ENCODE measurements around the gene EPRS1. TPM values are rescaled to one million over a fixed set of nuclear protein-coding genes. Genes with fewer than 3 reads are reported as not detected.

Gene EPRS1
- total RNA-seq, 1 experiment from 2014 or later: 143 TPM

DNA sequence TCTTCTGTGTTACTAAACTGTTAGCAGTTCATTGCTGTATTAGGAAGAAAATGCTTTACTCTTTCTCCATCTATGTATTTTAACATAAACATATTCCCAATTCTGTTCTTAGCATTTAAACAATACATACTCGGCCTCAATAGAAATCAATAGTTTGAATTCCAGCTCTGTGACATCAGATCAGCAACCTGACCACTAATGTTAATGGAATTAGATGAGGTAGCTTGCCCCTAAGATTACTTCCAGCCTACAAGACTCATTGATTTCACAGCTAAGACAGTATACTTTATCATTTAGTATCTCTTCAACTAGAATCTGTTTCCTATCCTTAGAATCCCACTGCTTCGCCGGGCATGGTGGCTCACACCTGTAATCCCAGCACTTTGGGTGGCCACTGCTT lies 38.9 kb downstream of the EPRS1 start:
- H3K4me1 ChIP-seq (ENCODE audit: control insufficient read depth, insufficient read depth, low read length): no peaks in the 10 kb centered on the region
- no peaks in the 10 kb centered on the region for H3K27me3 ChIP-seq (ENCODE audit: control insufficient read depth, insufficient read depth, low read length)
- no TSS peak for BruUV-seq (replicated peaks)
- intact Hi-C loops (cut with micrococcal nuclease; ENCODE audit: unreplicated experiment) (no loop called here), in situ Hi-C loops (cut with HindIII; ENCODE audit: low pct_unique_long_range_greater_than_20kb, low sequenced_read_pairs) (no loop called here)
- H3K36me3 ChIP-seq (ENCODE audit: control insufficient read depth, insufficient read depth, low read length): peaks cover 67% of the 10 kb centered on the region
- H3K9me3 ChIP-seq (ENCODE audit: control insufficient read depth, insufficient read depth, low read depth, low read length): no peaks in the 10 kb centered on the region
- CTCF ChIA-PET: no interaction called here
- ATAC-seq (no peak), DNase-seq (ENCODE audit: low read depth, low spot score) (no peak)
- H3K27ac ChIP-seq (ENCODE audit: low read length): no peak overlapping the region
- POLR2A ChIA-PET: no interaction called here
- H3K4me3 ChIP-seq (ENCODE audit: low read depth in 2 of 2, low read length in 2 of 2): no peak overlapping the region
- TF ChIP-seq, protein P1, sequence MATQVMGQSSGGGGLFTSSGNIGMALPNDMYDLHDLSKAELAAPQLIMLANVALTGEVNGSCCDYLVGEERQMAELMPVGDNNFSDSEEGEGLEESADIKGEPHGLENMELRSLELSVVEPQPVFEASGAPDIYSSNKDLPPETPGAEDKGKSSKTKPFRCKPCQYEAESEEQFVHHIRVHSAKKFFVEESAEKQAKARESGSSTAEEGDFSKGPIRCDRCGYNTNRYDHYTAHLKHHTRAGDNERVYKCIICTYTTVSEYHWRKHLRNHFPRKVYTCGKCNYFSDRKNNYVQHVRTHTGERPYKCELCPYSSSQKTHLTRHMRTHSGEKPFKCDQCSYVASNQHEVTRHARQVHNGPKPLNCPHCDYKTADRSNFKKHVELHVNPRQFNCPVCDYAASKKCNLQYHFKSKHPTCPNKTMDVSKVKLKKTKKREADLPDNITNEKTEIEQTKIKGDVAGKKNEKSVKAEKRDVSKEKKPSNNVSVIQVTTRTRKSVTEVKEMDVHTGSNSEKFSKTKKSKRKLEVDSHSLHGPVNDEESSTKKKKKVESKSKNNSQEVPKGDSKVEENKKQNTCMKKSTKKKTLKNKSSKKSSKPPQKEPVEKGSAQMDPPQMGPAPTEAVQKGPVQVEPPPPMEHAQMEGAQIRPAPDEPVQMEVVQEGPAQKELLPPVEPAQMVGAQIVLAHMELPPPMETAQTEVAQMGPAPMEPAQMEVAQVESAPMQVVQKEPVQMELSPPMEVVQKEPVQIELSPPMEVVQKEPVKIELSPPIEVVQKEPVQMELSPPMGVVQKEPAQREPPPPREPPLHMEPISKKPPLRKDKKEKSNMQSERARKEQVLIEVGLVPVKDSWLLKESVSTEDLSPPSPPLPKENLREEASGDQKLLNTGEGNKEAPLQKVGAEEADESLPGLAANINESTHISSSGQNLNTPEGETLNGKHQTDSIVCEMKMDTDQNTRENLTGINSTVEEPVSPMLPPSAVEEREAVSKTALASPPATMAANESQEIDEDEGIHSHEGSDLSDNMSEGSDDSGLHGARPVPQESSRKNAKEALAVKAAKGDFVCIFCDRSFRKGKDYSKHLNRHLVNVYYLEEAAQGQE (IDR thresholded peaks at IDR 0.05; ENCODE audit: insufficient read depth in 1 of 2, low read depth in 2 of 2, low read length in 1 of 2): no peak
- TF ChIP-seq, protein P2, sequence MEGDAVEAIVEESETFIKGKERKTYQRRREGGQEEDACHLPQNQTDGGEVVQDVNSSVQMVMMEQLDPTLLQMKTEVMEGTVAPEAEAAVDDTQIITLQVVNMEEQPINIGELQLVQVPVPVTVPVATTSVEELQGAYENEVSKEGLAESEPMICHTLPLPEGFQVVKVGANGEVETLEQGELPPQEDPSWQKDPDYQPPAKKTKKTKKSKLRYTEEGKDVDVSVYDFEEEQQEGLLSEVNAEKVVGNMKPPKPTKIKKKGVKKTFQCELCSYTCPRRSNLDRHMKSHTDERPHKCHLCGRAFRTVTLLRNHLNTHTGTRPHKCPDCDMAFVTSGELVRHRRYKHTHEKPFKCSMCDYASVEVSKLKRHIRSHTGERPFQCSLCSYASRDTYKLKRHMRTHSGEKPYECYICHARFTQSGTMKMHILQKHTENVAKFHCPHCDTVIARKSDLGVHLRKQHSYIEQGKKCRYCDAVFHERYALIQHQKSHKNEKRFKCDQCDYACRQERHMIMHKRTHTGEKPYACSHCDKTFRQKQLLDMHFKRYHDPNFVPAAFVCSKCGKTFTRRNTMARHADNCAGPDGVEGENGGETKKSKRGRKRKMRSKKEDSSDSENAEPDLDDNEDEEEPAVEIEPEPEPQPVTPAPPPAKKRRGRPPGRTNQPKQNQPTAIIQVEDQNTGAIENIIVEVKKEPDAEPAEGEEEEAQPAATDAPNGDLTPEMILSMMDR (IDR thresholded peaks at IDR 0.05): no peak
- TF ChIP-seq POLR2AphosphoS5 (IDR thresholded peaks at IDR 0.05; ENCODE audit: low read depth, low read length) (no peak), TCF7L2 (IDR thresholded peaks at IDR 0.05; ENCODE audit: low read depth, low read length) (no peak), SIN3A (IDR thresholded peaks at IDR 0.05; ENCODE audit: borderline replicate concordance, insufficient read depth, low read depth, low read length) (no peak)

DNA sequence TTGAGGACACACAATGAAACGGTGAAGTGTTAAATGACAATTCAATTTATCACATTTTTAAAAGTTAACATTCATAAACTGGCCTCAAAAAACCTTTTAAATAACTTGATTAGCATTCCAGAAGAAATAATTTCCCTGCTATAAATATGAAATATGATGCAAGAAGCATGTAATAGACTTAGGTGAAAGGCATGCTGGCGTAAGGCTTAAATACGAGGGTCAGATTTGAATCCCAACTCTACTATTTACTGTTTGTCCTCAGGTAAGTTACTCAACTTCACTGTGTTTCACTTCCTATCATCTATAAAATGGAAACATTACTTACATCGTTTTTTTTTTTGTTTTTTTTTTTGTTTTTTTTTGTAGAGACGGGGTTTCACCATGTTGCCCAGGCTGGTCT lies 40.8 kb downstream of the EPRS1 start:
- in situ Hi-C loops (cut with HindIII; ENCODE audit: low pct_unique_long_range_greater_than_20kb, low sequenced_read_pairs): no loop called here
- DNase-seq (ENCODE audit: low read depth, low spot score) (no peak), ATAC-seq (no peak)
- Histone ChIP-seq H3K36me3 (ENCODE audit: control insufficient read depth, insufficient read depth, low read length) (peaks cover 52% of the 10 kb centered on the region), H3K27ac (ENCODE audit: low read length) (no peak overlapping the region), H3K4me3 (ENCODE audit: low read depth in 2 of 2, low read length in 2 of 2) (no peak overlapping the region), H3K4me1 (ENCODE audit: control insufficient read depth, insufficient read depth, low read length) (no peaks in the 10 kb centered on the region), H3K9me3 (ENCODE audit: control insufficient read depth, insufficient read depth, low read depth, low read length) (no peaks in the 10 kb centered on the region), H3K27me3 (ENCODE audit: control insufficient read depth, insufficient read depth, low read length) (no peaks in the 10 kb centered on the region)
- intact Hi-C loops (cut with micrococcal nuclease; ENCODE audit: unreplicated experiment): no loop called here
- no peak for TF ChIP-seq TCF7L2 (IDR thresholded peaks at IDR 0.05; ENCODE audit: low read depth, low read length)
- TF ChIP-seq, protein P2 (IDR thresholded peaks at IDR 0.05): no peak
- no TSS peak for BruUV-seq (replicated peaks)
- POLR2A ChIA-PET: no interaction called here
- CTCF ChIA-PET: no interaction called here
